ENCODE data around the gene PIP5K1A. TPM values are rescaled to one million over a fixed set of nuclear protein-coding genes. Genes with fewer than 3 reads are reported as not detected.

The PIP5K1A gene
- total RNA-seq, 4 donors from 2014 or later = 21.5 to 49.2 (median 36.6) TPM

DNA sequence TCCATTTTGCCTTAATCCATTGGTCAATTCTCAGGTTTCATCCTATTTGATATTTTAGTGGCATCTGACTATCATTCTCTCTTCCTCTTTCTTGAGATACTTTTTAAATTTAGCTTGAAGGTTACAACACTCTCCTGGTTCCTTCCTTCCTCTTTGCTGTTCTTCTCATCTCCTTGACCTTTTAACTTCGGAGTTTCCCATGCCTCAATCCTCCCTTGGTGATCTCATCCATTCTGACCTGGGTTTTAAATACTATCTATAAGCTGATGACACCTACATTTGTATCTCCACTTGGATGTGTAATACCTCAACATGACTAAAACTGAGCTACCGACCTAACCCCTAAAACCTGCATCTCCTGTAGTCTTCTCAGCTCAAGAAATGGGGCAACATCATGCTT lies 78.9 kb downstream of the PIP5K1A start:
- DNase-seq = no peak
- H3K9me3 ChIP-seq = no peaks in the 10 kb centered on the region
- no peak for TF ChIP-seq POLR2A (IDR thresholded peaks at IDR 0.05)
- TF ChIP-seq, protein P1, sequence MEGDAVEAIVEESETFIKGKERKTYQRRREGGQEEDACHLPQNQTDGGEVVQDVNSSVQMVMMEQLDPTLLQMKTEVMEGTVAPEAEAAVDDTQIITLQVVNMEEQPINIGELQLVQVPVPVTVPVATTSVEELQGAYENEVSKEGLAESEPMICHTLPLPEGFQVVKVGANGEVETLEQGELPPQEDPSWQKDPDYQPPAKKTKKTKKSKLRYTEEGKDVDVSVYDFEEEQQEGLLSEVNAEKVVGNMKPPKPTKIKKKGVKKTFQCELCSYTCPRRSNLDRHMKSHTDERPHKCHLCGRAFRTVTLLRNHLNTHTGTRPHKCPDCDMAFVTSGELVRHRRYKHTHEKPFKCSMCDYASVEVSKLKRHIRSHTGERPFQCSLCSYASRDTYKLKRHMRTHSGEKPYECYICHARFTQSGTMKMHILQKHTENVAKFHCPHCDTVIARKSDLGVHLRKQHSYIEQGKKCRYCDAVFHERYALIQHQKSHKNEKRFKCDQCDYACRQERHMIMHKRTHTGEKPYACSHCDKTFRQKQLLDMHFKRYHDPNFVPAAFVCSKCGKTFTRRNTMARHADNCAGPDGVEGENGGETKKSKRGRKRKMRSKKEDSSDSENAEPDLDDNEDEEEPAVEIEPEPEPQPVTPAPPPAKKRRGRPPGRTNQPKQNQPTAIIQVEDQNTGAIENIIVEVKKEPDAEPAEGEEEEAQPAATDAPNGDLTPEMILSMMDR (IDR thresholded peaks at IDR 0.05) = no peak
- H3K4me3 ChIP-seq = no peak overlapping the region
- H3K27ac ChIP-seq = no peak overlapping the region
- peaks cover 2 to 6% (median 5%) of the 10 kb centered on the region in 3 donors for H3K4me1 ChIP-seq
- peaks cover 0 to 12% (median 0%) of the 10 kb centered on the region in 3 donors for H3K36me3 ChIP-seq
- WGBS, 2 donors = 57 to 62% methylated on average over 2 of the region's 2 CpGs
- H3K27me3 ChIP-seq = no peaks in the 10 kb centered on the region
- intact Hi-C loops (cut with DNase I) = no loop called here

DNA sequence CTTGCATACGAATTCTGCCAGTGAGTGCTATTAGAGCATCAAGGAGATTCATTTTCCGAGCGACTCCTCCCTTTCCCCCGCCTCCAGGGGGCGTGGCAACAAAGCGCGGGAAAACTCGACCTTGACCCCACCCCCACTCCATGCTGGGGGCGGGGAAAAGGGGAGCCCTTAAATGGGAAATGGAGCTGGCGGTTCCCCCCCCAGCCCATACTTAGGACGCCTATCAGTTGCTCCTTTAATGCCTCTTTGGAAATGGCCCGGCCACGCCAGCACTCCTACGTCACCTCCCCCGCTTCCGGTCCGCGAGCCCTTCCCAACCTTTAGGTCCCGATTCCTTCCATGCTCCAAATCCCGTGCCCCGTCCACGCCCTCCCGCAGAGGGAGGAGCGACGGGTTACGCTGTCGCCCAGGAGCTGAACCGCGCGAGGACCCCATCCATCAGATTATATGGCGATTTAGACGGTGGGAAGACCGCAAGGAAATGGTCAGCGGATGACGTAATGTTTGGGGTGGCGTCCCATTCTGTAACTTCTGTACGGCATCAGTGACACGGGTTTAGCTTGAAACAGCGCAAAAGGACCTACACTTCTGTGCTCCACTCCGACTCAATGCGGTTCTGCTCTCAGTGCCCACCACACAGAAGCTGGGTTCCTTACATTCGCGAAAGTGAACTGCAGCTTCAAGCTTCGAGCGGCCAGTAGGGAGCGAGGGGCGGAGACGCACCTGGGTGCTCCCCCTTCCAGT lies 83.0 kb downstream of the PIP5K1A start:
- DNase-seq = peak; percentile 90
- Histone ChIP-seq H3K4me3 (peak overlapping the region; percentile 64 to 96 (median 76)), H3K36me3 (peaks cover under 1 to 17% (median 3%) of the 10 kb centered on the region in 3 donors), H3K9me3 (no peaks in the 10 kb centered on the region), H3K27ac (peak overlapping the region; percentile 95 to 100 (median 98)), H3K27me3 (no peaks in the 10 kb centered on the region), H3K4me1 (peaks cover 17 to 25% (median 17%) of the 10 kb centered on the region in 3 donors)
- intact Hi-C loops (cut with DNase I) = no loop called here
- WGBS, 2 donors = 0 to 1% methylated on average over 17 to 24 of the region's 48 CpGs
- TF ChIP-seq POLR2A (IDR thresholded peaks at IDR 0.05) = peak in 1 of 4 donors; percentile 20
- TF ChIP-seq, protein P1 (IDR thresholded peaks at IDR 0.05) = peak in 5 of 6 experiments; percentile 51 to 81 (median 62)

DNA sequence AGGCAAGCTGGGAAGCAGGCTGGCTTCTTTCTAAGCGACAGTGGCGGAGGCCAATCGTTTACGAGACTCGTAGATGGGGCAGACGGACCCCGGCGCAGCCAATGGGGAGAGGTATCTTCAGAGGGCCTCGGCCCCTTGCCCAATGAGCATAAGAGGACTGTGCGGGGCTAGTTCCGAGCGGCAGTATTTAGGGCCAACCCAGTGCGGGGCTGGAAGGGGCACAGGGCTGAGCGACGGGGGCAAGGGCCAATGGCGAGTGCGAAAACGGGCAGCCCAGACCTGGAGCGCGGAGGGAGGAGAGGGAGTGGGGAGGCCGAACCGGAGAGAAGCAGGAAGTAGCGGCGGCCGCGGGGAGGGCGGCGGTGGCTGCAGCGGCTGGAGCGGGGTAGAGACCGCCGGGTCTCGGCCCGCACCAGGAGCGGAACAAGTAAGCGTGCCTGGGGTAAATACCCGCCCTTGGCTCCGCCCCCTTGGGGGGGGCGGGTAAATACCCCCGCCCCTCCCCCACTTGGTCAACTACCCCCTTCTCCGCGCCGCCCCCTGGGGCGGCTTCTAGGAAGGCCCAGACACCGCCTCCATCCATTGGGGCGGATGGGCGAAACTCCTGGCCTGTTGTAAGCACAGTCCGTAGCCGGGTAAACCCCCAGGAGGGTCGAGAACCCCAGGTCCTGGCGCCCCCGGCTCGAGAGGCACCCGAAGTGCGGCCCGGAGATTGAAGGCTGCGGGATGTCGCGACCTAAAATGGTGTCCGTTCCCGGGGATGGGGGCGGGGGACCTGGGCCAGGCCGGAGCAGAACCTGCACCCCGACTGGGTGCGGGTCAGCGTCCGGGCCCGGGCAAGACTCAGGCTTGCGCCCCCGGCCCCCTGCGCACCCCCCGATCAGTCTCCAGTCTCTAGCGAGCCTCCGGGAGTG lies 83.9 kb downstream of the PIP5K1A start, which contains the start of gene ZNF687:
TSS of gene ZNF687 (plus strand) at position 331 of the 914 bp plus-strand sequence. CDS start 3,993 bp downstream, outside the sequence.
- Histone ChIP-seq H3K9me3 (no peaks in the 10 kb centered on the region), H3K36me3 (peaks cover 7 to 26% (median 9%) of the 10 kb centered on the region in 3 donors), H3K4me3 (peak within 1 kb of the TSS; percentile 64 to 96 (median 76)), H3K4me1 (peaks cover 17 to 25% (median 17%) of the 10 kb centered on the region in 3 donors), H3K27ac (peak within 1 kb of the TSS; percentile 95 to 100 (median 98)), H3K27me3 (no peaks in the 10 kb centered on the region)
- DNase-seq = peak; percentile 99
- 0% methylated on average over 26 to 34 of the region's 74 CpGs for WGBS, 2 donors
- intact Hi-C loops (cut with DNase I) = no loop called here
- peak in 3 of 4 donors; percentile 8 to 83 (median 73) for TF ChIP-seq POLR2A (IDR thresholded peaks at IDR 0.05)
- TF ChIP-seq, protein P1 (IDR thresholded peaks at IDR 0.05) = no peak

DNA sequence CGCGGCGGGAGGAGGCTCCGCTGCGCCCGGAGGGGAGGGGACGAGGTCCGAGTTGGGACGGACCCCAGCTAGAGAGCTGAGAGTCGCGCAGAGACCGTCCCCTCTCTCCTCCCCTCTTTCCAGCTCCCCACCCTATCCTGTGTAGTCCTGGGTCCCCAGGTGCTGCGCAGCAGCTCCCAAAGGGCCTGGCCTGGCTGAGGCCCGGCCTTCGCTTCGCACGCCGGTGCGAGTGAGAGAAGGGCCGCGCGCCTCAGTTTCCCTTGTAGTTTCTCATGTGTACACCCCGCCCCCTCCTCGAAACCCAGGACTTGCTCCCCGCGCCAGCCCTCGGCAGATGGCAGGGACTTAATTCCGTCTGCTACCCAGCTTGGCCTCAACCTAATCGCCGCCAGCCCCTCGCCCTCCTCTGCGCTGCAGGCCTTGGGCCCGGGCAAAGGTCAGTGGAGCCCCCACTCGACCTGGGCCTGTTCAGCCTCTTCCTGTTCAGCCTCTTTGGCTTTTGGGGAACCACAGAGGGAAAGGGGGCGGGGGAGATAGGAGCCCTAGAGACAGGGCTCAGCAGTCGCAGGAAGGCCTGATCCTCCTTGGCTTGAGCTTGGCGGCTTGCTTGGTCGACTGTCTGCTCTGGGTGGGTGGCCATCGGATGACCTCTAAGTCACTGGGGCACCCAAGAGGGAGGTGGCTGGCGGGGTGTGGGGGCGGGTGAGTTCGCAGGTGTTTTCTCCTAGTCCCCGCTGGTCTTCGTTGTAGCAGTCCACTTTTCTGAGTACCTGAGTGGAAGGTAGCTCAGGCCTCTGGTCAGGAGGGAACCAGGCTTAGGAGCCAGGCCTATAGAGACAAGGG lies 84.8 kb downstream of the PIP5K1A start:
- no peak for DNase-seq
- H3K27ac ChIP-seq = peak overlapping the region; percentile 95 to 100 (median 98)
- WGBS, 2 donors = 0 to 13% methylated on average over 8 of the region's 44 CpGs
- TF ChIP-seq, protein P1 (IDR thresholded peaks at IDR 0.05) = no peak
- no peak for TF ChIP-seq POLR2A (IDR thresholded peaks at IDR 0.05)
- H3K4me1 ChIP-seq = peaks cover 17 to 25% (median 17%) of the 10 kb centered on the region in 3 donors
- H3K27me3 ChIP-seq = no peaks in the 10 kb centered on the region
- H3K9me3 ChIP-seq = no peaks in the 10 kb centered on the region
- intact Hi-C loops (cut with DNase I) = no loop called here
- peaks cover 12 to 34% (median 15%) of the 10 kb centered on the region in 3 donors for H3K36me3 ChIP-seq
- H3K4me3 ChIP-seq = peak overlapping the region; percentile 64 to 96 (median 76)
